ENCODE data around the gene SCN1A.

The SCN1A gene

GRCh38 chr2:166118180-166118579 lies 9.6 kb downstream of the SCN1A start:
- Histone ChIP-seq H3K27me3 (ENCODE audit: insufficient read depth, poor library complexity, severe bottlenecking) (no peaks in the 10 kb centered on the region), H3K27ac (replicated peaks) (no peak overlapping the region), H3K4me3 (replicated peaks; ENCODE audit: insufficient read depth, low read length) (no peak overlapping the region)
- TF ChIP-seq SPI1 (IDR thresholded peaks at IDR 0.05; ENCODE audit: borderline replicate concordance, low read depth) (no peak), GABPA (IDR thresholded peaks at IDR 0.05; ENCODE audit: low read depth) (no peak), REST (IDR thresholded peaks at IDR 0.05; ENCODE audit: insufficient replicate concordance, low read depth) (no peak), POLR2AphosphoS5 (IDR thresholded peaks at IDR 0.05; ENCODE audit: low read depth) (no peak), CTCF (IDR thresholded peaks at IDR 0.05; ENCODE audit: insufficient read depth, low read length) (no peak)
- no peak for DNase-seq (ENCODE audit: low read depth in 1 of 2, low spot score in 1 of 2)

GRCh38 chr2:166117491-166117890 lies 10.3 kb downstream of the SCN1A start:
- Histone ChIP-seq H3K4me3 (replicated peaks; ENCODE audit: insufficient read depth, low read length) (no peak overlapping the region), H3K27me3 (ENCODE audit: insufficient read depth, poor library complexity, severe bottlenecking) (no peaks in the 10 kb centered on the region), H3K27ac (replicated peaks) (no peak overlapping the region)
- TF ChIP-seq SPI1 (IDR thresholded peaks at IDR 0.05; ENCODE audit: borderline replicate concordance, low read depth) (no peak), GABPA (IDR thresholded peaks at IDR 0.05; ENCODE audit: low read depth) (no peak), POLR2AphosphoS5 (IDR thresholded peaks at IDR 0.05; ENCODE audit: low read depth) (no peak), REST (IDR thresholded peaks at IDR 0.05; ENCODE audit: insufficient replicate concordance, low read depth) (no peak), CTCF (IDR thresholded peaks at IDR 0.05; ENCODE audit: insufficient read depth, low read length) (no peak)
- no peak for DNase-seq (ENCODE audit: low read depth in 1 of 2, low spot score in 1 of 2)

- no peak for TF ChIP-seq CTCF (IDR thresholded peaks at IDR 0.05; ENCODE audit: insufficient read depth, low read length)
- no peak for TF ChIP-seq GABPA (IDR thresholded peaks at IDR 0.05; ENCODE audit: low read depth)
- no peak for TF ChIP-seq REST (IDR thresholded peaks at IDR 0.05; ENCODE audit: insufficient replicate concordance, low read depth)
- no peak for TF ChIP-seq POLR2AphosphoS5 (IDR thresholded peaks at IDR 0.05; ENCODE audit: low read depth)
- no peak for TF ChIP-seq SPI1 (IDR thresholded peaks at IDR 0.05; ENCODE audit: borderline replicate concordance, low read depth)
- Histone ChIP-seq H3K4me3 (replicated peaks; ENCODE audit: insufficient read depth, low read length) (no peak overlapping the region), H3K27ac (replicated peaks) (no peak overlapping the region), H3K27me3 (ENCODE audit: insufficient read depth, poor library complexity, severe bottlenecking) (no peaks in the 10 kb centered on the region)
- DNase-seq (ENCODE audit: low read depth in 1 of 2, low spot score in 1 of 2): no peak
These were observed 12.2 kb downstream of the SCN1A start for GRCh38 chr2:166115589-166115988.

All from HL-60 (cell line).